Measurements from ENCODE around the gene ST6GALNAC6. TPM values are rescaled to one million over a fixed set of nuclear protein-coding genes. Genes with fewer than 3 reads are reported as not detected.
A peak's percentile ranks its signal among the peaks of the same experiment; 100 is the strongest.

ST6GALNAC6 gene
- total RNA-seq, 1 donor from 2014 or later = 32.6 TPM

DNA sequence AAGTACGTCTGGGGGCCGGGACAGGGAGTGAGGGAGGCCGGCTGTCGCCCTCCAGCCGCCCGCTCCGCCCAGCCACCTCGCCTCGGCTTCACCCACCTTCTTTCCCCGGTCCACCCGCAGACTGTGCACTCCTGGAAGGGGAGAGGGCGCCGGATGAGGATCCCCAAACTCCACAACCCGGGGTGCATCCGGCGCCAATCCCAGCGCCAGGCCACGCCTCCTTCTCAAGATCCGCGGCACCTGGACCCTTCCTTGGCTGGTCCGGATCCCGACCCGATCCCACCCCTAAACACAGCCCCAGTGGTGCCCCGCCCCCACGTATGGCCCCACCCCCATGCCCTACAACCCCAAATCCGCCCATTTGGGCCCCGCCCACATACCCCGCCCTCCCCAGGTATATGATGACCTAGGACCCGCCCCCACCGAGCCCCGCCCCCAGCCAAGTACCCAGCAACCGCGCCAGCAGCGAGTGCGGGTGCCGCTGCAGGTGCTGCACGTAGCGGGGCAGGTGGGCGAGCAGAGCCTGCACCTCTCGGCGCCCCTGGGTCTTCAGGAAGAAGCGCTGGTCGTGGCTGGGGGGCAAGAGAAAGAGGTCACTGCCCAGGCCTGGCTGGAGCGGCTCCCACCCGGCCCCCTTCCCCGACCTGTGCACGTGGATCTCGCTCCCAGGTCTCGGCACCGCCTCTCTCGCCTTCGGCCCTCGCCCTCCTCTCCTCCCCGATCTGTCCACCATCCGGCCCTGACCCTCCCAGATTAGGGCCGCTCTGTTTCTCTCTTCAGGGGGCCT, 28.0 kb upstream of the ST6GALNAC6 start:
- TF ChIP-seq CTCF (conservative IDR thresholded peaks at IDR 0.05) = no peak
- peak overlapping the region; percentile 69 for H3K4me3 Mint-ChIP-seq
- H3K36me3 Mint-ChIP-seq = no peaks in the 10 kb centered on the region
- H3K9me3 Mint-ChIP-seq = no peaks in the 10 kb centered on the region
- peaks cover 56% of the 10 kb centered on the region for H3K27me3 Mint-ChIP-seq
- H3K27ac Mint-ChIP-seq = no peak overlapping the region
- no peak for DNase-seq (ENCODE audit: extremely low spot score, unreplicated experiment)
- H3K4me1 Mint-ChIP-seq (ENCODE audit: unreplicated experiment) = peaks cover 14% of the 10 kb centered on the region

DNA sequence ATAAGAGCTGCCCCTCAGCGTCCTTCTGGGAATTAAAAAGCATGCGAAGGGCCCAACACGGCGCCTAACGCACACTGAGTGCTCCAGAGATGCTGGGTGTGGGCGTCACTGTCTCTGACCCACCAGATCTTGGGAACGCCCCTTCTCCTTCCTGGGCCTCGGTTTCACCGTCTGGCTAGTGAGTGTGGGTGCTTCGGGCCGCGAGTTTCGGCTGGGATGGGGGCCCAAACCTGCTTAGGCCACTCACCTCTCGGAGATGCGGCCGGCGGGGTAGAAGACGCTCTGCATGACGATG, 27.4 kb upstream of the ST6GALNAC6 start:
- H3K9me3 Mint-ChIP-seq = no peaks in the 10 kb centered on the region
- H3K4me1 Mint-ChIP-seq (ENCODE audit: unreplicated experiment) = peaks cover 14% of the 10 kb centered on the region
- peak overlapping the region; percentile 69 for H3K4me3 Mint-ChIP-seq
- no peak for TF ChIP-seq CTCF (conservative IDR thresholded peaks at IDR 0.05)
- DNase-seq (ENCODE audit: extremely low spot score, unreplicated experiment) = no peak
- no peaks in the 10 kb centered on the region for H3K36me3 Mint-ChIP-seq
- H3K27ac Mint-ChIP-seq = no peak overlapping the region
- peaks cover 59% of the 10 kb centered on the region for H3K27me3 Mint-ChIP-seq

DNA sequence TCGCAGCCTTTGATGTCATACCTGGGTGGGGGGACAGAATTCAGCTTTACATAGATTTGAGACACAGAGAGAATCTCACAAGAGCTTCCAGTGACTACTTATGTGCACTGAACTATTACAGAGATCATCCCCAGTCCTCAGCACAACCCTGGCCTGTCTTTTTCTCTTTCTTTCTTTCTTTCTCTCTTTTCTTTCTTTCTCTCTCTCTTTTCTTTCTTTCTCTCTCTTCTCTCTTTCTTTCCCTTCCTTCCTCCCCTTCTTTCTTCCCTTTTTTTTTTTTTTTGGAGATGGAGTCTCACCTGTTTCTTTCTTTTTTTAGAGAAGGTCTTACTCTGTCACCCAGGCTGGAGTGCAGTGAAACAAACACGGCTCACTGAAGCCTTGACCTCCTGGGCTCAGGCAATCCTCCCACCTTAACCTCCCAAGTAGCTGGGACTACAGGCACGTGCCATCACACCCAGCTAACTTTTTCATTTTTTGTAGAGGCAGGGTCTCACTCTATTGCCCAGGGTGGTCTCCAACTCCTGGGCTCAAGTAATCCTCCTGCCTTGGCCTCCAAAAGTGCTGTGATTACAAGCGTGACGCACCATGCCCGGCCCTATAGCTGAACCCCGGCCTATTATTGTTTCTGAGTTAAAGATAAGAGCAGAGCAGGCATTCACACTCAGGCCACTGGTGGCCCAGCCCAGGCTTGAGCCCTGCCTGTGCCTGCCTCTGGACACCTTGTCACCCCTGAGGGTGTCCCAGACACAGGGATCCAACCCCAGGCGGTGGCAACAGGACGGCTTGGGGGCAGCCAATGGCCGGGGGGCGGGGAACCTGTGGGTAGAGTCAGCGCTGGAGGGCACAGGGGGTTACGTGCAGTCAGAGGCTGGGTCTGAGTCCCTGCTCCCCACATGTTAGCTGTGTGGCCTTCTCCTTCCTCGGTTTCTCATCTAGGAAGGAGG, 26.8 kb upstream of the ST6GALNAC6 start:
- Mint-ChIP-seq H3K27me3 (peaks cover 59% of the 10 kb centered on the region), H3K4me1 (ENCODE audit: unreplicated experiment) (peaks cover 9% of the 10 kb centered on the region), H3K4me3 (peak overlapping the region; percentile 69), H3K27ac (no peak overlapping the region), H3K36me3 (no peaks in the 10 kb centered on the region), H3K9me3 (no peaks in the 10 kb centered on the region)
- DNase-seq (ENCODE audit: extremely low spot score, unreplicated experiment) = no peak
- TF ChIP-seq CTCF (conservative IDR thresholded peaks at IDR 0.05) = no peak

DNA sequence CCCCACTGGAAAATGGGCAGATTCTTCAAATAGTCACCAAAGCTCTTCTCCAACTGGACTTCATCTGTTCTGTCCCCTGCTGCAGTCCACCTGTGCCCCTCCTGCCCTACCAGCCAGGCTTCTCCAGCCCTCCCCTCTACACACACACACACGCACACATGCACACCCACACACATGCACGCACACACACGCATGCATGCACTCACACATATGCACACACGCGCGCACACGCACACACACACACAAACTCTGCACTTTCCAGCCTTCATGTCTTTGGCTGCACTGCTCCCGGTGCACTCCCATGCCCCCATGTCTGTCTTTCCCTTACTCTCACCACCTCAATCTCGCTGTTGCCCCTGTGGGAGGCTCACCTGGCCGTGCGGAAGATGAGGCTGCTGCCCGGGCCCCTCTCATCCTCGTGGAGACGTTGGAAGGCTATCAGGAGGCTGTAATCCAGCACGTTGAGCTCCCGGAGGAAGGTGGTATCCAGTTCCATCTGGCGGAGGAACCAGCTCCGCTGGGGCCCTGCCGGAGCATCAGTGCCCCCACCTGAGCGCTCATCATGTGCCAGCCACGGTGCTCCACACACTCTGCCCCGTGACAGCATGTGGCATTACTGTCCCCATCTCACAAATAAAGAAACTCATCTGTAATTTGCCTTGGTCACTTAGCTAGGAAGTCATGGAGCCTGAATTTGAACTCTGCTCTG, 25.5 kb upstream of the ST6GALNAC6 start:
- H3K36me3 Mint-ChIP-seq = no peaks in the 10 kb centered on the region
- DNase-seq (ENCODE audit: extremely low spot score, unreplicated experiment) = no peak
- H3K9me3 Mint-ChIP-seq = no peaks in the 10 kb centered on the region
- no peak overlapping the region for H3K27ac Mint-ChIP-seq
- peaks cover 1% of the 10 kb centered on the region for H3K4me1 Mint-ChIP-seq (ENCODE audit: unreplicated experiment)
- peak overlapping the region; percentile 1 for H3K4me3 Mint-ChIP-seq
- H3K27me3 Mint-ChIP-seq = peaks cover 56% of the 10 kb centered on the region
- no peak for TF ChIP-seq CTCF (conservative IDR thresholded peaks at IDR 0.05)

GRCh38 chr9:127923771-127924170, 24.4 kb upstream of the ST6GALNAC6 start:
- DNase-seq (ENCODE audit: extremely low spot score, unreplicated experiment) = no peak
- Mint-ChIP-seq H3K27me3 (peaks cover 47% of the 10 kb centered on the region), H3K36me3 (no peaks in the 10 kb centered on the region), H3K4me3 (no peak overlapping the region), H3K27ac (peak overlapping the region; percentile 65), H3K4me1 (ENCODE audit: unreplicated experiment) (peaks cover 9% of the 10 kb centered on the region), H3K9me3 (no peaks in the 10 kb centered on the region)
- TF ChIP-seq CTCF (conservative IDR thresholded peaks at IDR 0.05) = no peak

Data from type B pancreatic cell (in vitro differentiated cells).